HepG2 (cell line): Measurements from ENCODE around the gene CYB5A. TPM values are rescaled to one million over a fixed set of nuclear protein-coding genes. Genes with fewer than 3 reads are reported as not detected.

Source experiments
- ATAC-seq: fragments of 200-7000 bp; cut with Tn5 transposase; 3 replicates; pipeline ENCODE4 v1.9.1; 2020; ENCODE audit warnings: mild to moderate bottlenecking, moderate library complexity
- BruUV-seq: library from RNA; stranded (reverse); fragments of 400-500 nt; replicated peaks from 2 replicates; lab custom pipeline; 2021; lab: Mats Ljungman, UMichigan
- CTCF ChIA-PET: fragments of 300-600 bp; formaldehyde crosslinking; extraction: SDS; loops from one replicate; lab custom pipeline; 2021; ENCODE audit warnings: low total read pairs, inconsistent platforms, low intra/inter-chr PET ratio; lab: Yijun Ruan, JAX
- POLR2A ChIA-PET: fragments of 350-600 bp; sonication (Branson Sonifier 250); formaldehyde crosslinking; loops from one replicate; lab custom pipeline; 2020; ENCODE audit warnings: antibody characterized with exemption, inconsistent platforms; lab: Yijun Ruan, JAX
- DNase-seq: peaks from one replicate; pipeline ENCODE4 v3.0.0-alpha.2; 2015; ENCODE audit warnings: low spot score
- FAIRE-seq: peaks from 3 replicates; lab custom pipeline; 2011; peaks lifted over from hg19 to GRCh38; lab: Jason Lieb, UNC
- H2AFZ ChIP-seq: one replicate; pipeline ENCODE4 v1.6.1; 2011; ENCODE audit warnings: low read length, inconsistent platforms
- H3K27ac ChIP-seq: fragments of 300-600 bp; 3 replicates; pipeline ENCODE4 v1.8.0; 2011; ENCODE audit warnings: mixed run types, mild to moderate bottlenecking, mixed read lengths, low read length, inconsistent platforms; ENCODE audit not compliant: insufficient read depth; ENCODE audit errors: extremely low read length
- H3K27me3 ChIP-seq, 2 experiments: fragments of 200-600 bp in 1 of 2; 2 replicates in 1 of 2; 3 replicates in 1 of 2; pipeline versions ENCODE4 v1.6.0 to v1.8.0; 2011; ENCODE audit warnings: low read length in 2 of 2, mild to moderate bottlenecking in 2 of 2, moderate library complexity in 2 of 2, inconsistent platforms in 1 of 2; ENCODE audit not compliant: insufficient read depth in 2 of 2, control insufficient read depth in 1 of 2
- H3K36me3 ChIP-seq, 2 experiments: fragments of 200-600 bp in 1 of 2; replicated peaks in 1 of 2; 2 replicates in 1 of 2; 3 replicates in 1 of 2; pipeline versions ENCODE4 v1.5.1 to v1.8.0; 2011; ENCODE audit warnings: low read length in 2 of 2, inconsistent platforms in 1 of 2; ENCODE audit not compliant: insufficient read depth in 2 of 2, control insufficient read depth in 1 of 2
- H3K4me1 ChIP-seq: 2 replicates; pipeline ENCODE4 v1.5.1; 2012; ENCODE audit warnings: low read length, inconsistent platforms; ENCODE audit not compliant: insufficient read depth
- H3K4me2 ChIP-seq: 2 replicates; pipeline ENCODE4 v1.6.0; 2011; ENCODE audit warnings: low read depth, low read length, inconsistent platforms
- H3K4me3 ChIP-seq, 3 experiments: fragments of 200-600 bp in 1 of 3; sonication (generic), shearing (Covaris generic) in 1 of 3; replicated peaks in 1 of 3; 2 replicates each; pipeline ENCODE4 v1.5.1; 2011 to 2016; ENCODE audit warnings: low read length in 3 of 3, inconsistent platforms in 2 of 3, low read depth in 2 of 3, mild to moderate bottlenecking in 2 of 3, control low read depth in 1 of 3, mixed read lengths in 1 of 3; ENCODE audit not compliant: insufficient read depth in 1 of 3
- H3K79me2 ChIP-seq: one replicate; pipeline ENCODE4 v1.6.1; 2011; ENCODE audit warnings: low read length, inconsistent platforms; ENCODE audit not compliant: insufficient read depth
- H3K9ac ChIP-seq: 2 replicates; pipeline ENCODE4 v1.6.0; 2011; ENCODE audit warnings: mild to moderate bottlenecking, low read depth, low read length, inconsistent platforms; ENCODE audit not compliant: insufficient read depth
- H3K9me3 ChIP-seq: 2 replicates; pipeline ENCODE4 v1.5.1; 2012; ENCODE audit warnings: mild to moderate bottlenecking, low read length
- H4K20me1 ChIP-seq: 2 replicates; pipeline ENCODE4 v1.6.0; 2011; ENCODE audit warnings: inconsistent platforms, mild to moderate bottlenecking, low read length, moderate library complexity; ENCODE audit not compliant: insufficient read depth
- MBNL3 ChIP-seq: fragments of 250-450 bp; sonication (Bioruptor Pico); conservative IDR thresholded peaks from 2 replicates; pipeline ENCODE4 v1.8.0; 2022; ENCODE audit warnings: mild to moderate bottlenecking, inconsistent platforms
- MXI1 ChIP-seq: IDR thresholded peaks from 3 replicates; pipeline ENCODE4 v1.6.1; 2012; ENCODE audit warnings: low read depth, low read length, inconsistent platforms, borderline replicate concordance
- NCOR1 ChIP-seq: fragments of 200-600 bp; sonication (generic); IDR thresholded peaks from 2 replicates; pipeline ENCODE4 v1.7.0; 2017; ENCODE audit warnings: antibody characterized with exemption, low read length, borderline replicate concordance
- SMC3 ChIP-seq: IDR thresholded peaks from 2 replicates; pipeline ENCODE4 v1.6.1; 2011; ENCODE audit warnings: low read length, improper control_type of control experiment
- SUZ12 ChIP-seq: fragments of 150-350 bp; IDR thresholded peaks from 2 replicates; pipeline ENCODE4 v1.6.1; 2014; ENCODE audit warnings: low read depth, low read length
- USF2 ChIP-seq, 2 experiments: sonication (generic) in 1 of 2; formaldehyde crosslinking in 1 of 2; IDR thresholded peaks; 2 replicates each; pipeline versions ENCODE4 v1.5.1 to v1.6.1; 2011 to 2020; ENCODE audit warnings: borderline replicate concordance in 1 of 2, low read depth in 1 of 2, low read length in 1 of 2, mild to moderate bottlenecking in 1 of 2, missing genetic modification reagents in 1 of 2, moderate library complexity in 1 of 2
- WIZ ChIP-seq: sonication (generic); formaldehyde crosslinking; IDR thresholded peaks from 2 replicates; pipeline ENCODE4 v1.5.1; 2020; ENCODE audit warnings: mild to moderate bottlenecking, missing genetic modification reagents
- ZFYVE20 ChIP-seq: sonication (generic); formaldehyde crosslinking; IDR thresholded peaks from 2 replicates; pipeline ENCODE4 v1.8.0; 2023; ENCODE audit warnings: low read depth, mild to moderate bottlenecking, moderate library complexity, missing genetic modification reagents, borderline replicate concordance
- ZNF124 ChIP-seq: sonication (generic); formaldehyde crosslinking; IDR thresholded peaks from 2 replicates; pipeline ENCODE4 v1.4.0; 2020; ENCODE audit warnings: missing genetic modification reagents
- WGBS: methylation state at CpG from one replicate; pipeline ENCODE4 v1.1.6; 2017; ENCODE audit warnings: low lambda C conversion rate; 5-methylcytosine and 5-hydroxymethylcytosine counted together
- in situ Hi-C: cut with HindIII; loops from 2 replicates; pipeline ENCODE4 v1.10.0; 2017; ENCODE audit warnings: low pct_unique_long_range_greater_than_20kb; ENCODE audit not compliant: extremely low pct_ligation_motif_present
- intact Hi-C: fragments of 100-400 bp; cut with micrococcal nuclease; formaldehyde crosslinking; loops from one replicate; pipeline ENCODE4 v1.10.0; 2022; ENCODE audit not compliant: unreplicated experiment
- polyA plus RNA-seq, 8 experiments: library from polyadenylated mRNA; depleted of rRNA in 3 of 8; stranded (reverse) in 7 of 8; unstranded in 1 of 8; fragments of >200 nt; fragmentation: Illumina TruSeq in 4 of 8; extraction: Trizol in 4 of 8; gene quantifications; 2 replicates each; pipeline versions ENCODE4 v1.2.1 to v1.2.3, GENCODE V29; 2011 to 2016; ENCODE audit warnings: low read depth in 4 of 8, missing spikeins in 1 of 8, mixed read lengths in 1 of 8; ENCODE audit not compliant: insufficient read depth in 1 of 8
- total RNA-seq, 5 experiments: library from RNA; depleted of rRNA; stranded (reverse); fragments of >200 nt; fragmentation: Illumina TruSeq; extraction: Trizol; gene quantifications; 2 replicates each; pipeline ENCODE4 v1.2.3, GENCODE V29; 2016; ENCODE audit warnings: low read depth in 1 of 5

CYB5A gene
- total and polyA plus RNA-seq, 2 of the 13 experiments (the other 11 are each of a cell fraction or from before 2014, with no cell fraction given) = 215 to 356 TPM

GRCh38 chr18:74303936-74304335 is 12.2 kb upstream of the CYB5A start:
- Histone ChIP-seq H3K27ac (no peak overlapping the region), H3K36me3 (no peaks in the 10 kb centered on the region), H3K4me2 (no peak overlapping the region), H3K9ac (no peak overlapping the region), H3K4me1 (peaks cover 16% of the 10 kb centered on the region), H4K20me1 (no peaks in the 10 kb centered on the region), H3K79me2 (no peaks in the 10 kb centered on the region), H2AFZ (no peak overlapping the region), H3K9me3 (no peaks in the 10 kb centered on the region), H3K4me3 (no peak overlapping the region), H3K27me3 (no peaks in the 10 kb centered on the region)
- no peak for DNase-seq
- in situ Hi-C loops (no loop called here), intact Hi-C loops (no loop called here)
- no TSS peak for BruUV-seq
- ChIA-PET POLR2A (no interaction called here), CTCF (no interaction called here)
- FAIRE-seq = no peak
- no peak for ATAC-seq
- no peak for TF ChIP-seq ZNF124
- TF ChIP-seq SUZ12 = no peak
- TF ChIP-seq MBNL3 (CRISPR knock-in tag) = no peak
- no peak for TF ChIP-seq USF2 (IDR thresholded peaks at IDR 0.05; ENCODE audit: low read depth, low read length)
- TF ChIP-seq USF2 (CRISPR knock-in tag; IDR thresholded peaks at IDR 0.05; ENCODE audit: borderline replicate concordance) = no peak
- no peak for TF ChIP-seq ZFYVE20
- TF ChIP-seq MXI1 = no peak
- TF ChIP-seq NCOR1 = no peak
- no peak for TF ChIP-seq WIZ
- TF ChIP-seq SMC3 = no peak
- WGBS = 43% methylated on average over 1 of the region's 1 CpG
